CD4-positive, alpha-beta T cell treated with Interleukin-17A for 1 hour (primary cell): ENCODE data around the gene ECM2.

Experiments
- DNase-seq: peaks from one replicate; pipeline ENCODE4 v3.0.0-alpha.2; 2020

ECM2 gene

DNA sequence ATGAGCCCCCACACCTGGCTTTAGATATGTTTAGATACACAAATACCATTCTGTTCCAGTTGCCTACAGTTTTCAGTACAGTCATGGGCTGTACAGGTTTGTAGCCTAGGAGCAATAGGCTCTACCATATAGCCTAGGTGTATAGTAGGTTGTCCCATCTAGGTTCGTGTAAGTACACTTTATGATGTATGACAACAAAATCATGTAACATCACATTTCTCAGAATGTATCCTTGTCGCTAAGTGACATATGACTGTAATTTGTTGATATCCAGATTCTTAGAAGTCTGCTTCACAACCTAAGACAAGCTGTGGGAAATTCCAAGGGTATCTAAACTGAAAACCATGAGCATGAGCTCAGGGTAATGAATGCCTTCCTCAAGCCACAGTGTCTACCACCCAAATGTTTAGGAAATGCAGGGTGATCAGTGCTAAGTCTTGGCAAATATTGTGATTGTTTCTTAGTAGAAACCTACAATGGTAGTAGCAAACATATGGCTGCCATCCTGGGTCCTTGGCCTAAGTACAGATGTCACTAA lies 8.4 kb downstream of the ECM2 start:
- DNase-seq, result no peak

DNA sequence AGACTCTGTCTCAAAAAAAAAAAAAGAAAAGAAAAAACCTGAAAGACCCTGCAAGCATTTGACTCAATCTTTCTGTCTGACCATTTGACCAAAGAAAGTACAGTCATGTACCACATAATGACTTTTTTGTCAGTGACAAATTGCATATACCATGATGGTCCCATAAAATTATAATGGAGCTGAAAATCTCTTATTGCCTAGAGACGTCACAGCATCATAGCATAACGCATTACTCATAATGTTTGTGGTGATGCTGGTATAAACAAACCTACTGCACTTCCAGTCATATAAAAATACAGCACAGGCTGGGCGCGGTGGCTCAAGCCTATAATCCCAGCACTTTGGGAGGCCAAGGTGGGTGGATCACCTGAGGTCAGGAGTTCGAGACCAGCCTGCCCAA lies 10.5 kb downstream of the ECM2 start:
- DNase-seq, result no peak

DNA sequence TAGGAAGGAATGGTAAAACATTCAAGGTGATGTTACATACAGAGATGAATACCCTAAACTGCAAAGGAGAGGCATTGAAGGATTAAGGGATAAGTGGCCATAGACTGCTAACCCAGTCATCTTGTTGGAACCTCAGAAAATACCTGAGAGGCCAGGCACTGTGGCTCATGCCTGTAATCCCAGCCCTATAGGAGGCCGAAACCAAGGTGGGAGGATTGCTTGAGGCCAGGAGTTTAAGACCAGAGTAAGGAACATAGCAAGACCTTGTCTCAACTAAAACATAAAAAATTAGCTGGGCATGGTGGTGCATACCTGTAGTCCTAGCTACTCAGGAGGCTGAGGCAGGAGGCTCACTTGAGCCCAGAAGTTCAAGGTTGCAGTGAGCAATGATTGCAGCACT lies 10.9 kb downstream of the ECM2 start:
- no peak for DNase-seq

DNA sequence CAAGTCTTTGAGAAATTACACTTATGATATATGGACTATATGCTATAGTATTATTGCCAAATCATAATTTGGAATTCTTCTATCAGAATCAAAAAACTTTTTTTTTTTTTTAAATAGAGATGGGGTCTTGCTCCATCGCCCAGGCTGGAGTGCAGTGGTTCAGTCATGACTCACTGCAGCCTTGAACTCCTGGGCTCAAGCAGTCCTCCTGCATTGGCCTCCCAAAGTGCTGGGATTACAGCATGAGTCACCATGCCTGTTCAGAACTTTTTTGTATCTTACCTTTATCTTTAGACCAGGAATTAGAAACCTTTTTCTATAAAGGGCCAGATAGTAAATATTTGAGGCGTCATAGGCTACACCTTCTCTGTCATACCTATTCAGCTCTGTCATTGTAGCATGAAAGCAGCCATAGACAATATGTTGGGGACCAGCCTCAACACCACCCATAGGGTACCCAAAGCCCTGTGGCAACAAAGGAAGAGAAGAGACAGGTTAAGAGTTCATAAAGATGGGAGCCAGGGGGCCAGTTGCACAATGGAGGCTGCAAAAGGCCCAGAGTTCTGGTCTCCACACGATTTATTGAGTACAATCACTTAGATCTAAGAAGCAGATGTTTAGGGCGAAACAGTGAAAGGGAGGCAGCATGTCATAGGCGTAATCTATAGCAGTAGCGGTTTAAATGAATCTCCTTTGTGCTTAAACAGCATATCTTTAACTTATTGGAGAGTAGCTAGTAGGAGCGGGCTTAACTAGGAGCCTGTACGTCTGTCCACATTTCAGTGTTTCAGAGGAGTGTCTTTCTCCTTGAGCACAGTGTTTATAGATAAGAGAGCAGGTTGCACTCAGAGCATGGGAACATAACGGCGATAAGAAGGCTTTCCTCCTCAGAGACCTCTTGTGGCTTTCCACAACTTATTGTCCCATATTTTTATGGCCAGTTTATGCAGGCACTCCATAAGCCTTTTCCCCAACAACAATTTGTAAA lies 12.5 kb downstream of the ECM2 start:
- no peak for DNase-seq

DNA sequence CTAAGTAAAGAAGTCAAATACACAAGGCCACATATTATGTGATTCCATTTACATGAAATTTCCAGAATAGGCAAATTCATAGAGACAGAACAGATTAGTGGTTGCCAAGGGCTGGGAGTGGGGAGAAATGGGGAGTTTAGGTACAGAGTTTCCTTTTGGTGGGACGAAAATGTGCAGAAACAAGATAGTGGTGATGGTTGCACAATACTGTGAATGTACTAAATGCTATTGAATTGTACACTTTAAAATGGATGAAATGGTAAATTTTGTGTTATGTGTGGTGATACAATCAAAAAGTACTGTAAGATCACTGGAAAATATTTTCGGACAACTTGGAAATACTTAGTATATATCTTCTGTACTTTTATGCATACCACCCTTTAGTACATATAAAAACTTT lies 15.0 kb downstream of the ECM2 start:
- DNase-seq, result no peak

DNA sequence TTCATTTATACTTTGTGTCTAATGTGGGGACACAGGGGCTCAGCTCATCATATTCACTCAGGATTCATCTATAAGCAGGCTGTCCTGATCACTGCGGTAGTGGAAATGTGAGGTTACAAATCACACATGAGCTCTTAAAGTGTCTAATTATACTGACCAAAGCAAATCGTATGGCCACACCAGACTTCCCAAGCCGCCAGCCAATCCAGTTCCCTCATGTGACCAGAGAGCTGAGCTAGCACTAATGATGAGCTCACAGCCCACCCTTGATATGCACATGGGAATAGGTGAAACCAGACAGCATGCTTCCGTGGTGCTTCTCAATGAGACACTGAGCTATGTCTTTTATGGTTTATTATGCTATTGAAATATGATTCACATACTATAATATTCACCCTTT lies 17.6 kb downstream of the ECM2 start:
- no peak for DNase-seq

DNA sequence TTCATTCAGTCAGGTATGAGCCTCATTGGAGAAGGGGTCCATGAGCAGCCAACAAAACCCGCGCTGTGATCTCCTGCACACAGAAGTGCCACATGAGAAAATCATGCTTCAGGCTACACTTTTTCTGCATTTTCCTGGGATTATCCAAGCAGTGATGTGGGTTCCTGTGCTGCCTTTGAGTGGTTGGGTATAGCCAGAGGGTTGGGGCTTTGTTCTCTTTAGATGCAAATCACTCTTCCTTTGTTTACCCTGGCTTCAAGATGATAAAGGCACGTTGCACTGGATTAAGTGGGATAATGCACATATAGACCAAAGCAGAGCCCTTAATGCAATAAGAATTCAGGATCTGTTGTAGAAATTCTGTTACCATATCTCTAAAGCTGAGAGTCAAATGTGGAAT lies 18.7 kb downstream of the ECM2 start:
- no peak for DNase-seq

DNA sequence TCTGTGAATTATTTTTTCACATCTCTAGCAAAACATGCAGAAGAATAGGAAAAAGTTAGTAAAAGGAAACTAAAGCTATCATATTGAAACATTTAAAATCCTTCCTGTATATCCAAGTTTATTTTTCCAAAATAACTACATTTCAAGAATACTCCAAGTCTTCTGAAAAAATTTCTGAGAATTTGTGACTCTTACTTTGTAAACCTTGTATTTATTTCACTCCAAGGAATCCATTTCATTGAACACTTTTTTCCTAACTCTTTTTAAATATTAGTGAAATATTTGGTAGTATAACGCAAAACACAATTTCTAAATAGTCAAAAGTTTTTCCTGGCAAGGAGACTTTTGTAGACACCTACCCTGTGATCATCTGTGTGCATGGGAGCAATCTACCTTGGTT lies 19.3 kb downstream of the ECM2 start:
- DNase-seq, result no peak

DNA sequence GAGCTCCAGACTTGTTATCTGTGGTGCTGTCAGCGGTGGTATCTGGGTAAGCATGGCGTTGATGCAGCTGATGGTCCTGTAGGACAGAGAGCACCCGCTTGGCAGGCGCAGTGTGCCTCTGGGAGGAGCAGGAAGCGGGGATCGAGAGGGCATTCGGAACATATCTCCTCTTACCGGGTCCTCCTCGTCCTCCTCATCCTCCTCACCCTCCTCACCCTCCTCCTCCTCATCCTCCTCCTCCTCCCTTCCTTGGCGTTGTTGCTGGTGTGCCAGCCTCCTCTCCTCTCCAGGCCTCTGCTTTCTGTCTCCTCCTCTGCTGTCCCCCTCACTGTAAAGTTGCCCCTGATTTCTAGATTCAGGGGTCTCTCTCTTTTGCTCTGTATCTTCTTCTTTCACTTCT lies 21.2 kb downstream of the ECM2 start:
- no peak for DNase-seq

DNA sequence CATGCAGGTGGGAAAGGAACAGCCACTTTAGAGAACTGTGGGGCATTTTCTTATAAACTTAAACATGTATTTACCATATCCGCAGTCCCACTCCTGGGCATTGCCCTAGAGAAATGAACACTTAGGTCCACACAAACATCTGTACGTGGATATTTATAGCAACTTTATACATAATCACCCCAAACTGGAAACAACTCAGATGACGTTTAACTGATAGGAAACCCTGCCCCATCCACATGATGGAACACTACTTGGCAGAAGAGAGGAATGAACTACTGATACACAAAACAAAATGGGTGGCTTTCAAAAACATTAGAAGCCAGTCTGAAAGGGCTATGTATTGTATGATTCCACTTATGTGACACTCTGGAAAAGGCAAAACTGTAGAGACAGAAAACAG lies 22.4 kb downstream of the ECM2 start:
- DNase-seq, result no peak

DNA sequence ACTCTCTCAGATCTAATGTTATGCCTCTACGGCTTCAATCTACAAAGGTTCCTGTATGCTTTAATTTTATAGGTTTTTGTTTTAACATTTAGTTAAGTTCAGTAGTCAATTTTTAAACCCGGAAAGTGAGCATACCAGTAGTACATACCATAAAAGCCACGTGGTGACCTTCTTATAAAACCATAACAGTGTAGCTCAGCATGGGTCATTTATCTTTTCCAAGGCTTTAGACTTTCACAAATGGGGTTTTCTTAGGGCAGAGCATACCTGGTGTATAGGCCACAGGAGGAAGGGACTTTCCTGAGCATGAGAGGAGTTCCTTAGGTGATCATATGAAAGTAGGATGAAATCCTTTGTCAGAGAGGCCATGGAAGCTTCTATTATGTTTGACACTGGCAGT lies 23.2 kb downstream of the ECM2 start:
- no peak for DNase-seq

DNA sequence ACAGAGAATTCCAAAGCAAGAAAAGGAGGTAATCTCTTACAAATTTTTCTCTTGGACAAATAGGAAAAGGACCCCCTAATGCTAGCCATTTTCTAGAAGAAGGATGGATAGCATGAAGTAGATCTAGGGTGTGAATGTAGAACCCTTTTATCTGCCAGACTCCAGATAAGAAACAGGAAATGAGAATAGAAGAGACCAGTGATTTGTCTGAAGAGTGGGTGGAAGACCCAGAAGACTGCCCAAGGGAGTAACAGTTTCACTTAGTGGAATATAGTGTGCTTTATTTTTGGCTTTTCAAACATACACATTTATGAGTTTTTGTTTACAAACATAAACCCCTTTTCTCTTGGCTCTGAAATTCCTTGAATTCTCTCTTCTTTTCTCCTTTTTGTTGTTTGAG lies 25.0 kb downstream of the ECM2 start:
- no peak for DNase-seq

DNA sequence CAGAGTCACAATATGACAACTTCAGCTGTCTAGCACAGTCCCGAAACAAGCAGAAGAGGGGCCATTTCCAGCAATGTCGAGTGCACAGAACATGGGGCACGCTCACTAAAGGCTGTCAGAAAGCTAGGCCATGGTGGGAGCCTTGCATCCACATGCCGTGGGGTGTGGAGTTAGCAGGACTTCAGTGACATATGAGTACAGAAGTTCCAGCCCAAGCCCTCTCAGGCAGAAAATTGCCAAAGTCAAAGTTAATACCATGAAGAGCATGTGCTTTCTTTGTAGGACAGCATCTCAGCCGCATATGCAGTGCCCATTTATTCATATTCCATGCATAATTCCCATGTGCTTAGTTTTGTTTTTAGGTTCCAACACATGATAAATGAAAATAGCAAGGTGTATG lies 26.7 kb downstream of the ECM2 start:
- DNase-seq, result no peak

DNA sequence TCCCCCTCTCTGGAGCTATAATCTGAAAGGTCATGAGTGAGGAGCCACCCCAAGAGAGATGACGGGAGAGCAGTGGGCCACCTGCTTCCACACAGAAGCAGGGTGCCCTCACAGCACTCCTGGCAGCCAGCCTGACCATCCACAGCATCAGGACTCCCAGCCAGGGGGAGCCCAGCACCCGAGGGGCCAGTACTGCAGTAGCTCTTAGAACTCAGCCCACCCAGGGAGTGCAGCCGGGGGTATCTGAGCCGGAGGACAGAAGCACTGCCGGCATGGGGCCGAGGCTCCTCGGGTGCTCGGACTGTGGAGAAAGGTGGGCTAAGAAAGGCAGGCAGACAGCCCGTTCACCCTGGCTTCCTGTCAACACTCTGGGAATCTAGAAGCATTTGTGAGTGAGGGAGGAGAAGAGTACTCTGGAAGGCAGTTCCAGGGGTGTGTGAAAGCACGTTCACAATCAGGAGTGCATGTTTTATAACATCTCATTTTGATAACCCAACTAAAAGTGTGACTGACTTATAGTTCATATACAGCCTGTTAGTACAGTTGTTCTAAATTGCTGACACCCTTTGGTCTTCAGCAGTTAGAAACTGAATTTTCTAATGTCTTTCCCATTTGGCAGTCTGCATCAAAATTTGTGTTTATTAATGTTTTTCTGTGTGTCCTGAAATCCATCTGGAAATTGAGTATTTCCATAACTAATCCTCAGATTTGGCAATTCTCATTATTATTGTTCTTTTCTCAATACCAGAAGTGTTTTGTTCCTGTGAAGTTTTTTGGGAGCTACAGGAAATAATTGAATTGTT lies 27.6 kb downstream of the ECM2 start:
- no peak for DNase-seq

DNA sequence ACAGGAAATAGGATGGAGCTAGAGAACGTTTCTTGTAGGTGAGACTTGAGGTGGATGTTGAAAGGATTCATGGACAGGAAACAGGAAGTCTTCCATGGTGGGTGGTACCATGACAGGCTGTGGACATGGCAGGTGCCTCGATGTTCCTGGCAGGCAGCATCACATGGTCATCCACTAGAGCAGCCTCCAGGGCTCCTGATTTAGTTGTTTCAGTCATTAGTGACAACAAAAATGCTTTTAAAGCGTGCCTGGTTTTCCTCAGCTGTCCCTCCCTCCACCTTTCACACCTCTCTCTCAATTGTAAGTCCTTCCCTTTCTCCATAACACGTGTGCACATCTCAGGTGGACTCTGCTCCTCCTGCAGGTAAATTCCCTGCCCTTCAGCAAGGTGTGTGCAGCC lies 28.3 kb downstream of the ECM2 start:
- no peak for DNase-seq

DNA sequence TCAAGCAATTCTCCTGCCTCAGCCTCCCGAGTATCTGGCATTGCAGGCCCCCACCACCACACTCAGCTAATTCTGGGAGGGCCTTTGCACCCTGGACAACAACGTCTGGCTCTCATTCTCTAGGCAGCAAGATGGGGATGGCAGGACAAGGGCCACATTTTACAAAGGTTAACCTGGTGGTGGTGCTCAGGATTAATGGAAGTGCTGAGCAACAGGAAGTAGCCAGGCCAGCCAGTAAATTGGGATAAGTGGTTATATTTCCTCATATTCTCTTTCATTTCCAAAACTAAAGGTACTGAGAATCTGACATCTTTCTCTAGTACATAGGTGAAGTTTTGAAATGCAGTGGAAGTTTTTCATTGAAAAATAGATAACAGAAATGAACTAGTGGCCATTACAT lies 28.8 kb downstream of the ECM2 start:
- DNase-seq, result no peak

DNA sequence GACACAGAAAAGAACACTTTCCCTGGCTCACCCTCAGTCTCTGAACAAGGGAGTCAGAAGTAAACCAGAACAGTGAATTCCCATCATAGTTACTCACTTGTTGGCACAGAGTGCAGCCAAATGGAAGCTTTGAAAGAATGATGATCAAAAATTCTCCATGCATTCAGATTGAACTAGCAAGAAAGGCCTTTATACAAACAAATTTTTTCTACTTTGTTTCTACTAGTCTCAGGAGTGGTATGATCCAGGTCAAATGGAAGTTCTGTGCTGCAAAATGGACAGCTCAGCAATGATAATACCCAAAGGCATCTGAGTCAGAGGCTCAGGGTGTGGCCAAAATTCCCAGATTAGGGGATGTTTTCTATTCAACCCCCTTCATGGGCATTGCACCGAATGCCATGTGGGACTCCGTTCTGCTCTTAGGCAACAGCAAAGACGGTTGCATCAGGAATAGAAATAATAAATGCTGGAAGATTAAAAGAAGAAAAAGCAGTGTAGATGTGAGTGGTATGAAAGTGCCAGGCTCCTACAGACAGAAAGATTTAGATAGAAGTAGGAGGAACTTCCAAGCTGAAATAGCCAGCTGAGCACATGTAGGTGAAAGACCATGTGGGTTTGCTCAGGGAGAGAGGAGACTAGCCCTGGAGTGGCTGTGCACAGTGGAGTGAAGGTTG lies 29.5 kb downstream of the ECM2 start:
- DNase-seq, result no peak

DNA sequence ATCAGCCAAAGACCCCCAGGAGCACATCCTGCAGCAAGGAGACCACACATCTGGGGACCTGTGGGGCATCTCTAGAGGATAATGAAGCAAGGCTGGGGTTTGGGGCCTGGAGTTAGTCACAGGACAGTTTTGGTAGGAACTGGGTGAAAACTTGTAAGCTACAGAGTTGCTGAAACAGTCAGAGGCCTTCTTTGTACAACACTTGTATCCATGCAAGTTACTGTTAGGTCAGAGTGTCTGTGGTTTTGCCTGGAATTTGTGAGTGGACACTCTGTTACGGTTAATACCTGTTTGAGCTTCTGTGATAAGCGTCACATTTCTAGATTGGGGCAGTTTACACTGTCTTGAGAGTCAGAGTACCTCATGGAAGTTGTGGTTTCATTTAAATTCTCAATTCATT lies 30.9 kb downstream of the ECM2 start:
- DNase-seq, result no peak

DNA sequence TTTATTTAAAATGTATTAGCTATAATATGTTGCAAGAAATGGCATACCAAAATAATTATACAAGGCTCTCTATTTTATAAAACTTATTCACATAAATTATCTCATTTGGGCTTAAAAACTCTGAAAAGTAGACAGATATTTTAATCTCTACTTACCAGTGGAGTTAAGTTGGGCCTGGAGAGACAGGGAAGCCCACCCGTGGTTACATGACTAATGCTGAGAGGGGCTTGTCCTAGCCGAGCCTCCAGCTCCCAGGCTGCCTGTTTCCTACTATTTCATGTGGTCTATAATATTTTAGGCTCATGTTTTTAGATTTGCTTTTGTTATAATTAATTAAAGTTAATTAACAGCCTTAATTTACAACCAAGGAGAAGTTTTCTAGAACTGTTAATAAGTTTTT lies 32.6 kb downstream of the ECM2 start:
- no peak for DNase-seq

DNA sequence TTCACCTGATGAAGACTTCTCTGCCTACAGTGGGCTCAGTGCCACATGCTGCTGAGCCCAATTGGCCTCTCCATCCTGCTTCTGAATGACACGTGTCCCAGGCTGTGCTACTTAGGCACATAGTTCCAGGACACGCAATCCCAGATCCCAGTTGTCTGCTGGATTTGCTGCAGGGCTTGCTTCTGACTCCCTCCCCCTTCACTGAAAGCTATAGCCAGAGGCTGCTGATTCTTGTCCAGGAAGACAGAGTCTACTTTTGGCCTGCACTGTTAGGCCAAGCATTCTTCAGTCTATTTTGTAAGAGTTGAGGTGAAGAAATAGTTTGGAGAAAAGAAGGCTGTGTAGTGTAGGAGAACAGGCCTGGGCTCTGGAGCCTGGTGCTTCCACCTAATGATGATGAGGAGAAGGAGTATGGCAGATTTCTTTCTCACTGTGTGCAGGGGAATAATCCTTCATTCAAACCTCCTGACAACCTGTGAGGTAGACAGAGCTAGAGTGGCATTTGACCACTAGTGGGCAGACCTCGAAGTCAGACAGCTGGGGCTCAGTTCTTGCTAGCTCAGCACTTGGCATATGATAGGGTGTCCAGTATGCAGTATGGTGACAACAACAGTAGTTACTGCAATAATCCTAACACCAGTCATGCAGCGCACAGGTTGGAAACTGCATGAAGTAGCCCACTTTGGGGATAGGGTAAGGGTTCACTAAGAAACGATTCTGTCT lies 34.0 kb downstream of the ECM2 start:
- DNase-seq, result no peak

DNA sequence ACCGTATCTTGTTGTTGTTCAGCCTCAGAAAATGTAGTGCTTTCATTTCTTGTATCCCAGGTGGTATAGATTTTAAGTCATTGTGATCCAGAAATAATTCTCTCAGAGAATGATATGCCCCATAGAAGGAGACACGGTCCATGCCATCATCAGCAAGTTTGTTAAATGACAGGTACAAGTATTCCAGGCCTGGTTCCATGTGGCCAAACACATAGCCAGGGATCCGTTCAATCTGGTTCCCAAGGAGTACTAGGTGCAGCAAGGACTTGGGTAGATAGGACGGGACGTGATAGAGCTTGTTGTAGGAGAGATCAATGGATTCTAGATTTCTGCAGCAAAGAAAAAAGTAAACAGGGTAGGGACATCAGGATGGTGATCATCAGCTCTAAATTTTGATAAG lies 35.1 kb downstream of the ECM2 start:
- no peak for DNase-seq

DNA sequence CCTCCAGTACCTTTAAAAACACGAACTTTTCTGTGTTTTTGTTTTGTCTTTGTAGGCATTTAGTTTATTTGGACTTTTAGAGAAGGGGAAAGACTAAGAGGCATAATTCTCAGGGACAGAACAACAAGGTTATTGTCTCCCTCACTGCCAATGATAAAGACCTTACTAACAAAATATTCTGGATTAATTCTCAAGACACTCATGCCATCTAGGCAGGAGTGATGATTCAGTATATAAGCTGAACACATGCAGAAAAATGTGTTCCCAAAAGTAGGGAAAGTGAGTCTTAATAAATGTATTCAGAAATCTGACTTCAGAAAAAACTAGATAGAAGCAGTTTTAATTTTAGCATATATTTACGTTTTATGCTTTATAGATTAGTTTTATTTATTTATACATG lies 36.1 kb downstream of the ECM2 start:
- no peak for DNase-seq
